GM18505 (cell line): Measurements from ENCODE around the gene PLCB1.

ENCODE experiments used
- ATAC-seq: cut with Tn5 transposase; IDR thresholded peaks from one replicate; pipeline ENCODE4 v1.9.1; 2021; ENCODE audit not compliant: unreplicated experiment
- POLR2A ChIP-seq: IDR thresholded peaks from 4 replicates; pipeline ENCODE4 v1.6.1; 2011; ENCODE audit warnings: borderline replicate concordance; ENCODE audit not compliant: insufficient read depth, insufficient read length; ENCODE audit errors: extremely low read depth

The PLCB1 gene

GRCh38 chr20:8133851-8134451, 1.9 kb downstream of the PLCB1 start:
- no peak for TF ChIP-seq POLR2A
- ATAC-seq = no peak

GRCh38 chr20:8139899-8140298, 7.8 kb downstream of the PLCB1 start:
- no peak for ATAC-seq
- TF ChIP-seq POLR2A = no peak

GRCh38 chr20:8143474-8143873, 11.4 kb downstream of the PLCB1 start:
- ATAC-seq = no peak

GRCh38 chr20:8144282-8145245, 12.5 kb downstream of the PLCB1 start:
- ATAC-seq = no peak
- no peak for TF ChIP-seq POLR2A

More at GRCh38 chr20:8143474-8143873, 11.4 kb downstream of the PLCB1 start:
- TF ChIP-seq POLR2A = no peak

- no peak for ATAC-seq
- TF ChIP-seq POLR2A = no peak
Observed at GRCh38 chr20:8145246-8146168, 13.4 kb downstream of the PLCB1 start.

- ATAC-seq = no peak
- no peak for TF ChIP-seq POLR2A
Observed at GRCh38 chr20:8147476-8147875, 15.4 kb downstream of the PLCB1 start.

GRCh38 chr20:8148501-8148900, 16.4 kb downstream of the PLCB1 start:
- no peak for ATAC-seq
- no peak for TF ChIP-seq POLR2A

GRCh38 chr20:8150591-8150990, 18.5 kb downstream of the PLCB1 start:
- no peak for ATAC-seq
- no peak for TF ChIP-seq POLR2A

GRCh38 chr20:8151372-8151771, 19.3 kb downstream of the PLCB1 start:
- ATAC-seq = no peak
- no peak for TF ChIP-seq POLR2A

GRCh38 chr20:8152183-8152582, 20.1 kb downstream of the PLCB1 start:
- no peak for ATAC-seq
- no peak for TF ChIP-seq POLR2A

- no peak for ATAC-seq
- no peak for TF ChIP-seq POLR2A
Observed at GRCh38 chr20:8152847-8153246, 20.8 kb downstream of the PLCB1 start.

GRCh38 chr20:8153281-8153908, 21.3 kb downstream of the PLCB1 start:
- ATAC-seq = peak; percentile 64
- no peak for TF ChIP-seq POLR2A

GRCh38 chr20:8154638-8155037, 22.6 kb downstream of the PLCB1 start:
- no peak for TF ChIP-seq POLR2A

More at GRCh38 chr20:8154638-8155037, 22.6 kb downstream of the PLCB1 start:
- no peak for ATAC-seq
